GM19193 (cell line): ENCODE data around the gene SRPRB.

Source experiments
- POLR2A ChIP-seq: IDR thresholded peaks from 4 replicates; pipeline ENCODE4 v1.6.1; 2011; ENCODE audit not compliant: insufficient read depth, insufficient read length; ENCODE audit errors: extremely low read depth

Gene SRPRB

GRCh38 chr3:133860519-133860918 lies 54.9 kb downstream of the SRPRB start:
- no peak for TF ChIP-seq POLR2A

GRCh38 chr3:133862161-133862560 lies 56.5 kb downstream of the SRPRB start:
- TF ChIP-seq POLR2A: no peak

- TF ChIP-seq POLR2A: no peak
Observed at GRCh38 chr3:133863911-133864310, 58.3 kb downstream of the SRPRB start.

GRCh38 chr3:133864616-133865015 lies 59.0 kb downstream of the SRPRB start:
- TF ChIP-seq POLR2A: no peak

GRCh38 chr3:133865136-133865855 lies 59.7 kb downstream of the SRPRB start:
- no peak for TF ChIP-seq POLR2A

GRCh38 chr3:133866141-133866540 lies 60.5 kb downstream of the SRPRB start:
- no peak for TF ChIP-seq POLR2A

GRCh38 chr3:133868186-133868585 lies 62.6 kb downstream of the SRPRB start:
- TF ChIP-seq POLR2A: no peak

- no peak for TF ChIP-seq POLR2A
Observed at GRCh38 chr3:133868758-133869475, 63.3 kb downstream of the SRPRB start.

- TF ChIP-seq POLR2A: no peak
Observed at GRCh38 chr3:133869586-133869985, 64.0 kb downstream of the SRPRB start.

- TF ChIP-seq POLR2A: no peak
Observed at GRCh38 chr3:133870822-133871221, 65.2 kb downstream of the SRPRB start.
